GM12873 (cell line): Measurements from ENCODE around the gene ELN.

Experiments
- CTCF ChIP-seq: IDR thresholded peaks from 2 replicates; pipeline ENCODE4 v1.5.1; 2012; ENCODE audit warnings: low read depth, mild to moderate bottlenecking, moderate library complexity, low read length, control low read depth; ENCODE audit not compliant: insufficient read depth; ENCODE audit errors: missing control alignments

ELN gene

GRCh38 chr7:74019149-74019548 lies 8.8 kb upstream of the ELN start:
- no peak for TF ChIP-seq CTCF

GRCh38 chr7:74020390-74020789 lies 7.6 kb upstream of the ELN start:
- no peak for TF ChIP-seq CTCF

DNA sequence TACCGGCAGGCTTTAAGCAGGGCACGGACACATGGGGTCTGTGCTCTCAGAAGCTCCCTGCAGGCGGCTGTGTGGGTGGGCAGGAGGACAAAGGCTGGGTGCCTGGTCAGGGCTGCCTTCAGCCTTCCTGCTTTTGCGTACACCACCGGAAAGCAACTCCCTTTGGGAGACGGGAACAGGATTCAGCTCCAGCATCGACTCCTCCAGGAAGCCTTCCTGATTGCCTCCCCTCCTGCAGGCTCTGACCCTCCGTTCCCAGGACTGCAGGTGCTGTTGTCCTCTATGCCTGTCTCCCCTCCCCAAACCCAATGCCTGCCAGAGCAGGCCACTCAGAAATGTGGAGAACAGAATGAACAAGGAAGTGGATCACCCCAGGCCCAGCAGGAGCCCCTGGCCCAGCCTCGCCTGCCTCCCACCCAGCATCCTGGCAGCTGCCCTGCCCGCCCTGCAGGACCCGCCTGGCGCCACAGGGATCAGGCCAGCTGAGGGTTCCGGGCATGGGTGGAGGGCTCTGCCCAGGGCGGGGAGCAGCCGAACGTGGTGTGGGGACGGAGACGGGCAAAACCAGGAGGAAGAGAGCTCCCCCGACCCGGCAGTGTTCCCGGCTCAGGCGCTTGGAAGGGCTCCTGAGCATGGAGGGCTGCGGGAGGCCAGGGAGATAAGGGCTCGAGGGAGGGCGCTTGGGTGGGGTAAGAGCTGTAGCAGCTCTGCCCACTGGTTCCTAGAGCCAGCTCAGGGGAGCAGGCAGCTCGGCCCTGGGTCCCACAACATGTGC lies 6.2 kb upstream of the ELN start:
- no peak for TF ChIP-seq CTCF

DNA sequence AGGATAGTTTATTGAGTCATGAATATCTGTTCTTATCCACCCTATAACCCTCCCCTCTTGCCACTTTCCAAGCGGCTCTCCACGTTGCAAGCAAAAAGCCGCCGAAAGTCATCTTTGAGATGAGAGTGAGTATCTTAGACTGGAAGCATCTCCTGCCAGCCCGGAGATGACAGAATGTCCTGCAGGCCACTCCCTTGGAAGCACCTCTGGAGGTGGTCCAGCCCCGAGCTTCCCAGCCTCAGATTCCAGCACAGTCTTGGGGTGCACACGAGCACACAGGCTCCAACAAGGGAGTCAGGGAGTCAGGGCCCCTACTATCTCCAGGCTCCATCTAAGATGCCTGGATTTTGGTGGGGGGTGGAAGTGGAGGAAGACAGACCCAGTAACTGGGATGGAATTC lies 5.5 kb upstream of the ELN start:
- TF ChIP-seq CTCF, result no peak

- no peak for TF ChIP-seq CTCF
Observed at GRCh38 chr7:74023092-74023536, 4.9 kb upstream of the ELN start.

DNA sequence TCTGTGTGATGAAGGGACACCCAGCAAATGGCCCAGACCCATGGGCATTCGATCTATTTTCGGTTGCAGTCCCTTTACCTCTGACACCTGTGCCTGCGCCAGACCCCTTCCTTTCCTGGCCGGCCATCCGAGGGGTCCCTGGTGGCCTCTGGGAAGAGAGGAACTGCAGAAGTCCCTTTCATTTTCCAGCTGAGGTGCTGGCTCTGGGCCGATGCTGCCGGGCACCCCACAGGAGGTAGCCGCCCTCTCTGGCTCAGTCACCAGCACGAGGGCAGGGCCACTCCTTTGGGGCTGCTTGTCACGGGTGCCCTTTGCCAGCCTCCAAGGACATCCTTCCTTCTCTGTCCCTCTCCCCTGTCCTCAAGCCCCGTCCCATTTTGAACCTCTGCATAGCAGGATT lies 4.2 kb upstream of the ELN start:
- TF ChIP-seq CTCF, result no peak

DNA sequence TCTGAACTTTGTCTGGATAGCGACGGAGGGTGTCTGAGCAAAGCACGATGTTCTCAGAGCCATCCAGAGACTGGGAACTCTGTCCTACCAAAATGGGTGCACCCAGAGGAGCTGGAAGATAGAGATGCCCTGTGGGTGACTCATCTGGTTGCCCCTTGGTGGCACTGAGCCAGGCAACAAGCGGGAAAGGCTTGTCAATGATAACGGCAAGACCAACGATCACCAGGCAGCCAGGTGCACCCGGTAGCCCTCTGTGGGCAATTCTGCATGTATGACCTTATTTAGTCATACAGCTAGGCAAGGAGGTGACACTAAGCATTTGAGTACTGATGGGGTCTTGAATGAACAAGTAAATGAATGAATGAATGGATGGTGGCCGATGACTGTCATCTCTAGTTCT lies 2.8 kb upstream of the ELN start:
- no peak for TF ChIP-seq CTCF
